Activated naive CD4-positive, alpha-beta T cell (primary cell): ENCODE results near the gene PIGR.
A peak's percentile ranks its signal among the peaks of the same experiment; 100 is the strongest.

Experiments
- DNase-seq, 4 experiments: peaks; one replicate each; lab custom pipeline; 2025; lab: John Stamatoyannopoulos, UW

Gene PIGR, protein sequence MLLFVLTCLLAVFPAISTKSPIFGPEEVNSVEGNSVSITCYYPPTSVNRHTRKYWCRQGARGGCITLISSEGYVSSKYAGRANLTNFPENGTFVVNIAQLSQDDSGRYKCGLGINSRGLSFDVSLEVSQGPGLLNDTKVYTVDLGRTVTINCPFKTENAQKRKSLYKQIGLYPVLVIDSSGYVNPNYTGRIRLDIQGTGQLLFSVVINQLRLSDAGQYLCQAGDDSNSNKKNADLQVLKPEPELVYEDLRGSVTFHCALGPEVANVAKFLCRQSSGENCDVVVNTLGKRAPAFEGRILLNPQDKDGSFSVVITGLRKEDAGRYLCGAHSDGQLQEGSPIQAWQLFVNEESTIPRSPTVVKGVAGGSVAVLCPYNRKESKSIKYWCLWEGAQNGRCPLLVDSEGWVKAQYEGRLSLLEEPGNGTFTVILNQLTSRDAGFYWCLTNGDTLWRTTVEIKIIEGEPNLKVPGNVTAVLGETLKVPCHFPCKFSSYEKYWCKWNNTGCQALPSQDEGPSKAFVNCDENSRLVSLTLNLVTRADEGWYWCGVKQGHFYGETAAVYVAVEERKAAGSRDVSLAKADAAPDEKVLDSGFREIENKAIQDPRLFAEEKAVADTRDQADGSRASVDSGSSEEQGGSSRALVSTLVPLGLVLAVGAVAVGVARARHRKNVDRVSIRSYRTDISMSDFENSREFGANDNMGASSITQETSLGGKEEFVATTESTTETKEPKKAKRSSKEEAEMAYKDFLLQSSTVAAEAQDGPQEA

DNA sequence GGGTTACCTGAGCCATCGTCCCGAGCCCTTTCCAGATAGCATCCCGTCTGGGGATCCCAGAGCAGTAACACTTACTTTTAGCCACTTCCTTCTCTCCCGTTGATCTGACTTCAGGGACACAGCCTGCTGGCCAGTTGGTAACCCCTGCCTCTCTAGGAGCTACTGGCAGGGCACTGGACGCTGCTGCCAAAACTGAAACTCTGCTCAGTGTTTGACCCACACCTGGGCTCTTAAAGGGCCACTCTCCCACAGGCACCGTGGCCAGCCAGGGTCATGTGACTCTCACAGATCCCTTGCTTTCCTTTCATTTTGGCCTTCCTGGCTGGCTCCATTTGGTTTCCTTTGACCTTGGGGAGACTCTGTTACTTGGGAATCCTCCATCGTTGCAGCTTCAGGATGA, at the start of gene PIGR:
PIGR (minus strand) TSS at position 206 of the 400 bp plus-strand sequence. CDS start 5,935 bp downstream, outside the sequence.
- no peak for DNase-seq

DNA sequence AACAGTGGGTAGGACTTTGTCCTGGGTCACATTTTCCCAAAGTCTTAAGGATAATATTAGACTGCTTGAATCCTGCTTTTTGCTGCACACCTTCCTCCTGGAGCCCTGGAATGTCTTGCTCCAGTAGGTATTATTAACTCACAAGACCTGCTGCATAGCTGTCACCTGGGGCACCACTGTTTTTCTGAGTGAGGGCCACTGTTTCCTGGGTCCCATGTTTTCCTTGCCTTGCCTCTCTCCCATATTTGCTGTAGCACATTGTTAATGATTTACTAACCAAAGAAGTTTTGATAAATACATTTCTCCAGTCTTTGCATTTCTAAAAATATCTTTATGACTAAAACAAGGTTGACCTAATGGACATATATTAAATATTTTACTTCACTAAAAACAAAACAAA, 46.5 kb upstream of the PIGR start:
- no peak for DNase-seq

DNA sequence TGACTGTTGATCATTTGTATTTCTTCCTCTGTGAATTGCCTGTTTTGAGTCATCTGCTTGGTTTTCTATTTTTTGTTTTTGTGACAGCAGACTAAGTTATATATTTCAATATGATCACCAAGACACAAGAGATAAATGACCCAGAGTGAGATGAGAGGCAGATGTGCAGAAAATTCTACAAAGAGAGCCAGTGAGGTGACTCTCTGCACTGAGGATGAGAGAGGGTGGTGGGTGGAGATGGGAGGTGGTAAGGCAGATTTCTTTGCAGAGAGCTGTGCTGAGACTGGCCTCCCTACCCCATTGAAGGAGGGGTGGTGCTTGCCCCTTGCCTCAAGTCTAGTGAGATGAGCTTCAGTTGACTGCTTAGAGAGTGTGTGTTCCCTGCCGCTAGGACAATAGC, 41.6 kb upstream of the PIGR start:
- no peak for DNase-seq

DNA sequence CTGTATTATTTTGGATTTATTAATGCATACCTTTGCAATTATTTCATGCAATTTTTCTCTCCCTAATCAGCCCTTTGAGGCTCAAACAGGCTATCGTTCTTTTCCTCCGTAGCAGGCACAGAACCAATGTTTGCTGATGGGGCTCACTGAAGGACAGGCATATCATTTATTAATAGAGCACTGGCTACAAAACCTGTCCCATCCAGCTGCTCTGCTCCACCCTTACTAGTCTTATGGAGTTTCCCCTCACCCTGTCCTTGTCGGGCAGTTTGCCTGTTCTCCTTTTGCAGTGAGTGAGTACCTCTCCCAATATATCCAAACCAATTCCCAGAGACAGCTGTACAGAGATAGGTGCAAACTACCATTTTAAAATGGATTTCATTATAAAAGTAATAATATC, 40.6 kb upstream of the PIGR start:
- DNase-seq = no peak

DNA sequence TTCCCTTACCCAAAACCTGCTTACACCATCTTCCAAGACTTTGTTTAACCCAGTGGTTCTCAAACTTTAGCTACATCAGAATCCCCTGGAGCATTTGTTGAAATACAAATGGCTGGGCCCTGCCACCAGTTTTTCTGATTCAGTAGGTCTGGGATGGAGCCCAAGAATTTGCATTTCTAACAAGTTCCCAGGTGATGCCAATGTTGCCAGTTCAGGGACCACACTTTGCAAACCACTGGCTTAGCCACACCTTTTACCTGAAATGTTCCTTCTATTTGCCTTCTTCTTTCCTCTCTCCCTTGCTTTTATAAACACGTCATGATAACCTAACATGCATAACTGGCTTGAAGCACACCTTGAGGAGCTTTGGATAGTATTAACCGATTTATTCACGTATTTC, 40.1 kb upstream of the PIGR start:
- DNase-seq = no peak

DNA sequence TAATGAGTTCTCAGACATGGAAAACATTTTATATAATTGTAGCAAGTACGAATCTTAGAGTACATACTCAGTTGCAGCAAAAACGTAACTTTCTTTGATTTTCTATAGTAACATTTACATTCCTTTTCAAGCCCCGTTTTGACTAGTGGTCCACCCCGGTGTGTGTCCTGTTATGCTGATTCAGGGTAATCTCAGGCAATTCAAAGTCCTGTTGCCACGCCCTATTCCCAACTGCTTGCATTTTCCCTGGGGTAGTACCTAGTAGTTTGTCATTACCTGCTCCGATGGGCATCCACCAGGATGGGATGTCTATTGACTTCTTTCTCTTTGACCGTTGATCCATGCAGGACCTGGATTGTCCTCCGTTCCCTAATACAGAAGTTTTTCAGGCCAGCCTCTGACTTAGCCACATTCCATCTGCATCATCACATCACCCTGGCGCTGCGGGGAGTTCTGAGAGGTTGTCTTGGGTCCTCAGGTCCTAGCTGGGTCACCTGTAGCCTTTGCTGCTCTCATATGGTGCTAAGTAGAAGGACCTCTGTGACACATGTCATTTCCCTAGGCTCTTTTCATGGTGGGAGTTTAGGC, 39.0 kb upstream of the PIGR start:
- no peak for DNase-seq

DNA sequence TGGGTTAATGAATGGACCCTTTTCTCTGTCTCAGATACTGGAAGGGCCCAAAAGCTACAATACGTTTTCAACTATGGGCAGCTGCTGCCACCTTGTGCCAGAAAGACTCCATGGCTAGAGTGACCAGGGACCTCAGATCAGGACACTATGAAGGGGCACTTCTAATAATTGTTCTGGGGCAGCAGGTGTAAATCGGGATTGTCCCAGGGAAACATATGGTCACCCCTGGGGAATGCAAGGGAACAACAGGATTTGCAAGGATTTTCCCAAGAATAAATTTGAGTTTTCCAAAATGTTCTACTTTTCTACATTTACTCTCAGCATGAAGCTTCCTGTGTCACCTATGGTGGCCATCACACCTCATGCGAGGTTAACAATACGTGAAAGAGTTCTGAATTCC, 36.0 kb upstream of the PIGR start:
- peak in 3 of 4 experiments; percentile 12 to 51 (median 30) for DNase-seq

DNA sequence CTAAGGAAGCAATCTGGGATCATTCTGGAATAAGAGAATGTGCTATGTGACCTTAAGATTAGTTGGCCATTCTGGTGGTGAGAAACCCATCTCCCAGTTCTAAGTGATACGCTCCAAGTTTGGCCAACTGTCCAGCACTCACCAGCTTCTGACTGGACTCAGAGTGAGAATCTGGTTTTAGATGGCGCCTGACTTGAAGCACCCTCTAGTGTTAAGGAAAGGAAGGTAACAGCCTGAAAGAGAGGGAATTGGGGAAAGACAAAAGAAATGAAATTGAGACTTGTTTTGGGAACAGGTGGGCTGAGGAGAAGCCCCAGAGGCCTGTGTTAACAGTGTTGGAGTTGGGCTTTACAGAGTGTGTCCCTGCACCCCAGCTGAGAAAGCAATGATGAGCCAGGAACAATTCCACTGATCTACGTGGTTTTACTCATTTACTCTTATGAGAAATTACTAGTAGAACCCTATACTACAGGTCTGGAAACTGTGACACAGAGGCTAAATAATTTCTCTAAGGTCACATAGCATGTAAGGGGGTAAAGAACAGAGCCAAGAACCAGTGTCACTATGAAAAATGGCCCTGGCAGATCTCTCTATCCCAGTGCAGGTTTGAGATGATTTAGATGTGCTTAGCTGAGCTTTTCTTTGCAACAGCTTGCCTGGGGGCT, 33.2 kb upstream of the PIGR start:
- no peak for DNase-seq

DNA sequence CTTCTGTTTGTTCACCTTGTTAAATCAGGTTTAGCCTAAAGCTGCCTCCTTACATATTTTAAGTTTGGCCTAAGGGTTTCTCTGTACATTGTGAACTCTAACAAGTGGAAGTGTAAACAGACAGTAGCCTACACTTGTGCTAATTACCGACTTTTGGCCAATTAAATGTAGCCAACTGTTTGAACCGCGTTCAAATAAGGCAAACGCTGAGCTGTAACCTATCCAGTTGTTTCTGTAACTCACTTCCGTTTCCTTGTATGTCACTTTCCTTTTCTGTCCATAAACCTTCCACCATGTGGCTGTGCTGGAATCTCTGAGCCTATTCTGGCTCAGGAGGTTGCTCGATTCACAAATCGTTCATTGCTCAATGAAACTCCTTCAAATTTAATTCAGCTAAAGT, 32.0 kb upstream of the PIGR start:
- DNase-seq = no peak

DNA sequence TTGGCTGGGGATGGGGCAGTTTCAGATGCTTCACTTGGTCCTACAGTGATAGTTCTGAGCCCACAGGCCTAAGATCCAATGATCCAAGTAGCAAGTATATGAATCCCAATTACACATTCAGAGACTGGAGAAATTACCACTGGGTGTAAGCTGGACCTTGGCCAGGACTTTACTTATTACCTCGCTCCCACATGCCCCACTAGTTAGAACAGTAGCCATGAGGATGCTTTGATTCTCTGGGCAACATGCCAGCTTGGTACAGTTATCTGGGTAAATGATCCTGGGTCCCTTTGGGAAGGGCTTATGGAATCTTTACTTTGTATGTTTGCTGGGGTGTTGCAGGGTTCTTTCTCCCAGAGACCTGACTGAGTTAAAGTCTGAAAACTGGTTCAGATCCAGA, 29.0 kb upstream of the PIGR start:
- DNase-seq = no peak

DNA sequence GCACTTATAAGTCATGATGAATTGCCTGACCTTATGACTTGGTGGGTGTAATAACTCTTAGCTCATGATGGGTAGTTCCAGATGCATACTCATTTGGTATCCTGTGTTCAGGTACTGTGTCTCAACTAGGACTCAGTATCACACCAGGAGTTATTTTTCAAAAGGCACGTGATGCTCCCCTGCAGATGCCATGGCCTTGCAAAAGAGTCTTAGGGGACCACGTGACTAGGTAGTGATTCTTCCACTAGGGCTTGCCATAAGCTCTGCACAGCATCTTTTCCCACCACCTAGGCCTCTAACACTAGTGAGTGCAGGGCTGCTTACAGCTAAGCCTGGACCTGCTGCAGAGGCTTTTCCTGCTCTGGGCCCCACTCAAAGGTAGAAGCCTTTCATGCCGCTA, 27.9 kb upstream of the PIGR start:
- DNase-seq = no peak

DNA sequence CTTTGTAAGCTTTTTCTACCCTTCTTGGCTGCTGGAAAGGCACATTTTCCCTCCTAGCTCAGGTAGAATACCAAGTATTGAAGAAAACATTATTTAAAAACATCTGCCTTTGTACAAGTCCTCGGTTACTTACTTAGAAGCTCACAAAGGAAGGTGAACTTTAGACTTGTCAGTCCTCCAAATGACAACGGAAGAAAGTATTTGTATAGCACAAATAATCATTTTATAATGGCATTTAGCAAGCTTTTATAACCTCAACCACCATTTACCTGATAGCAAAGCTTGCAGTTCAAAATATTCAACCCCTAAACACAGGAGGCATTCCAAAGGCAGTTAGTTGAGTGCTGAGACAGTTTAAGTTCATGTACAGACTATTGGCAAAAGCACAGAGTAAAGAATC, 26.5 kb upstream of the PIGR start:
- DNase-seq = no peak

DNA sequence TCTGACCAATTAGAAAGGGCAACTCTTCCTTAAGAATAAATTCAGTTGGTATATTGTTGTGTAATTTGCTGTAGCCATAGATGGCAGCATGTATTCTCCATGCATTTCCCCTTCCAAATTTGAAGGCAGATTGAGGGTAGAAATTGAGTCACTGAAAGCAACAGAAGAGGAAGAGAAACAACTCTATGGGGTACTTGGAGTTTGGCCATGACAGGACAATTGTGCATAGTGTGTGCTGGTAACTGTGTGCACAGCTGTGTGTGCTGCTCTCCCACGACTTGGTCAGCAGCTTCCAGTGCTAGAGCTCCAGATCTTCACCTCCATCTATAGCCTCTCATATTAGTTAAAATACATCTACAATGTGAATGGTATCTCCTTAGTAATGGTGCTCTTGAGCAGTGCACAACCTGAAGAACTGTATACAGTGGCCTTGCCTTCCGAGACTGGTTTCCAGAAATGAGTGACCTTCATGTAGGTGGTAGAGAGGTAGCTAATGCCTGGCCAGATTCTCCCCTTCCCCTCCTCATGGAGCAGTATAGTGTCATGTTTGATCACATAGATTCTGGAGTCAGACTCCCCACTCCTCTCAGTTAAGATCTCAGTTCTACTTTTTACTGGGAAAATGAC, 24.9 kb upstream of the PIGR start:
- no peak for DNase-seq

DNA sequence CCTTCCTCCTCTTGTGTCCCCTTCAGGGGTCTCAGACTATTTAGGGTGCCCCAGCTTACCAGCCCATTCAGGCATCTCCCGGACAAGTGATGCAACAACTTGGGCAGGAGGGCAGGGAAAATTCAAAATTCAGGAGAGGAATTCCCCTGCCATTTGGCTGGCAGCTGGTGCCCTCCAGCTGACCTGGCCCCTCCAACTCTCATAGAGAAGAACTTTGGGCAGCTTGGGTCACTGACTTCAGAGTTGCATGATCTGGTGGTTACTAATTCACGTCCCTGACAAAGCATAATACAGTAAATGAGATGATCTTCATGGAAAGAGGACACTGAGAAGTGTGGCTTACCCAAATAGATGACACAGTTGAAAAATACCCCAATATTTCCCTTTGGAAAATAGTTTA, 24.2 kb upstream of the PIGR start, which contains the start of gene FCAMR:
FCAMR (minus strand) TSS at position 15 of the 400 bp plus-strand sequence. CDS start 335 bp downstream, outside the sequence.
- DNase-seq = no peak

DNA sequence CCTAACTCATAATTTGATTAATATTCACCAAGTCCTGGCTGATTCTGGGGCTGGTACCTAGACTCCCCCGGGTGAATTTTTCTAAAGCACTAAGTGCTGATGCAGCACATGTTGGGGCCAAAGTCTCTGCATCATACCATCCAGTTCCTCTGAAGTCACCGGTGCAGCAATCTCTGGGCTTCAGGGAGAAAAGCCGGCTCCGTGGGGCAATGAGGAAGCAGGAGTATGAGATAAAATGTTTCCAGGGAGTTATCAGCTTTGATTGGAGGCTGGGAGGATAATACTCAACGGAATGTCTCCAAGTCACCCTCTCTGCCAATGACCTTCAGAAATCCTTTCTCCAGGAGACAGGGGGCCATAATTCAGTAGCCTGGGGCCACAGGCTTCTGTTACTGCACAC, 22.8 kb upstream of the PIGR start:
- no peak for DNase-seq

DNA sequence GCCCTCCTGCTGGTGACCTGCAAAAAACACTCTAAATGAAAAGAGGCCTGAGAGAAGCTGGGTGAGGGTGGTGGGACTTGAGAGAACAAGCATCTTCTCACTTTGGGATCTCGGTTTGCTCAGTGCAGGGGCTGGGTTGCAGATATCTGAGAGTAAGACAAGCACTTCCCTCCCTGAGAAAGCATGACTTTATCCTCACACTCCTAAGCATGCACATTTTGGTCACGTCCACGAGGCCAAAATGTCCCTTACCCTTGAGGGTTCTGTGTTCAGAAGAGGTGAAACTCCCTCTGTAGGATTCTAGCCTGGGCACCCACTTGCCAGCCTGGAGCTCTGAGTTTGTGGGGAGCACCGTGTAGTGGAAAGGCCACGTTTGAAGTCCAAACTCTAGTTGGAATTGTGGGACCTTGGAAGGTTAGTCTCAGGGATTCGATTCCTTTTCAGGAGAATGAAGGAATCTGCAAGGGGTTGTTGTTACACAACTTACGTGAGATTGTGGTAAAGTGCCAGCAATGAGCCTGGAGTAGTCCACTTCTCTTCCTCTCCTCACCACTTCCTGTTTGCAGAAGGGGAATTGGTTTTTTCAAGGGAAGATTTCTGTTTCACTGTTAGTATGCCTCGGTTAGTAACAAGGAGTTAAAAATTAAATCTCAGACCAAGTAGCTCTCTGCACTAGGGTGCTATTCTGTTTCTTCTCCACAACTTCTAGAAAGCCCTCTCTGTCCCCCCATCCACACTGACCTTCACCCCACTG, 21.0 kb upstream of the PIGR start:
- DNase-seq = no peak

DNA sequence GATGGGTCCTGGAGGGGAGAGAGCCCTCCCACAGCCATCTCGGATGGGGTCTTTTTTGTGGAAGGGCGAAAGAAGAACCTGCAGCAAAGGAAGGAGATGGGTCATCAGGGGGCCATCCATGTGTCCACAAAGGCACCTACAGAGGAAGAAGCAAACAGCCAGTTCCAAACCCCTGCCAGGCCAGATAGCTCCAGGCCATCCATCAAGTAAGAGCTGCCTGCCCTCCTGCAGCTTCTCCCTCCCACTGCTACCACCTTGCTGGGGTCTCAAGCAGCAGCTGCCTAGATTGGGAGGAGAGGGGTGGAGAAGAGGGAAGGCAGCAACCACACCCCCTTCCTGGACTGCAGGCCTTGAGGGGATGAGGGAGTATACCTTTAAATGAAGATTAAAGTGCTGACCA, 19.5 kb upstream of the PIGR start:
- DNase-seq = no peak

DNA sequence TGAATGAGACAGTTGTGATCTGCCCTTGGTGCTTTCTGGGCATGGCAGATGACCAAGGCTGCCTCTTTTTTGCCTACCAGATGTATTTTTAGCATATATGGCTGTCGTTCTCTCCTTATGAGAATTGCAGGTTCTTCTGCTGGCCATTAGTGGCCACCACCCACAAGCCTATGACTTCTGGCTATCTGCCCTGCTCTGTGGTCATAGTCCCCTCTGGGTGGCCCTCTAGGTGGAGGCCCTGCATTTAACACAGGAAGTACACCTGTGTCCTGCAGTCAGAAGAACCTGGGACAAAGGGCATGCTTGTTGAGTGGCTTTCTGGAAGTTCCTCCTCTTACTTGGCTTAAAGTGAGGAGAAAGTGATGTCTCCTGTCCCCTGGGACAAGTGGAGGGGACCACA, 17.5 kb upstream of the PIGR start:
- no peak for DNase-seq

DNA sequence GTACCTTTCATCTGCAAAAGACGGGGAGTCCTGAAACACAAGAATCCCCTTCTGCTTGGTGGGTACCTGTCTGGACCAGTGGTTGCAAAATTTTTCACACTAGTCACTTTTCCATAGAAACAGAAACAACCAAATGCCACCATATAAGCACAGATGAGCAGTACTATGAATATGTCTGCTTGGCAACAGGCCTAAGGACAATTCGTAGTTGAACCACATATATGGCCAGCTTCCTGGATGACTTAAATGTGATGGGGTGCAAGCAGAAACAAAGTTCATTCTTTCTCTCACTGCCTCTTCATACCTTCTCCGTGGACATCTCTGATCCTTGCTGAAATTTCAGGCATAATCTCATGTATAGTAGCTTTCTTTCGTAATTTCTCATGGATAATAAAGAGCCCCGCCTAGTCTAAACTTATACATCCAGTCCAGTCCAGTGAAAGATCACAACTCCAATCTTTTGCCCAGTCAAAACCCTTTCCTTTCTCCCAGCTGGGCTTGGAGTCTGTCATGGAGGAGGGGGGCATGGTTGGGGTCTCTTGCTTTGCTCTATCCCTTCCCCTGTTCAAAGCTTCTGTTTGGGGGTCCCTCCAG, 16.9 kb upstream of the PIGR start:
- no peak for DNase-seq

DNA sequence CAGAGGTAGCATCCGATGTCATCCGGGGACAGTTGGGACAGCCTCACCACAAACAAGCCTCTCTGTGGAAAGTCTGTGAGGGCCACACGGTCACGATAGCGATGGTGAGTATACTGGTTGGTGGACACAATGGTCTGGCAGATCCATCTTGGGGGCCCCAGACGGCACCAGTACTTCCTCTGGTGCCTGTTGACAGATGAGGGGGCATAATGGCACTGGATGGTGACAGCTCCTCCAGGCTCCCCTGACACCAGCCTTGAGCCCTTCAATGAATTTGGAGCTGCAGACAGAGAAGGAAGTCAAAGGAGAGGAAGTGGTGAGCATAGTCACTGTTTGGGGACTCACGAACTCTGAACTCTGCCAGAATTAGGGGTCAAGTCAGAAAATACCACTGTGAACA, 16.0 kb upstream of the PIGR start:
- DNase-seq = no peak

DNA sequence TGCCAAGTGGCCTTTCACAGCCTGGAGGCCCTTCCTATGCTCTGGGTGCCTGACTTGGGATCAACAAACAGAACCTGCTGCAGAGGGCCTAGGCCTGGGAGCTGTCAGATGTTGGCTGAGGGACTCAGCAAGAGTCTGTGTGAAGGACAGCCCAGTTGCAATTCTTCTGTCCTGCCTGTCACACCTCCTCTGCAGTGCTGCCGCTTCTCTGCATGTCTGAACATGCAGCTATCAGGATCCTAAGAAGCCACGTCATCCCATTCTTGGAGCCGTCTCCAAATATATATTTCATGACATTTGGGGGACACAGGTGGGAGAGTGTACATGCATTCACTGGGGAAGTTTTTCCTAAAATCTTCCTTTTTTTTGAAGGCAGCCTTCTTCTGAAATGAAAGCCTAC, 15.4 kb upstream of the PIGR start:
- DNase-seq = no peak
